HEK293 (cell line): ENCODE measurements around the gene BLTP3B.
"Not testable (repeated sequence)": the region's sequence is repeated elsewhere in the genome, so short reads cannot be mapped to it uniquely, and the experiment has no call there.

ENCODE experiments used
- CTCF ChIA-PET: fragments of 350-600 bp; formaldehyde crosslinking; extraction: SDS; loops from one replicate; lab custom pipeline; 2021; ENCODE audit warnings: antibody characterized with exemption; lab: Yijun Ruan, JAX
- POLR2A ChIA-PET: fragments of 300-600 bp; formaldehyde crosslinking; extraction: SDS; loops from one replicate; lab custom pipeline; 2020; ENCODE audit warnings: antibody characterized with exemption, inconsistent platforms; lab: Yijun Ruan, JAX
- H3K27ac ChIP-seq: fragments of 200-500 bp; sonication (Bioruptor generic); 2 replicates; pipeline ENCODE4 v1.5.1; 2014; ENCODE audit warnings: low read depth, low read length, control low read depth, inconsistent platforms; ENCODE audit errors: extremely low read depth
- H3K36me3 ChIP-seq, 2 experiments: fragments of 200-500 bp in 1 of 2; sonication (Bioruptor generic) in 1 of 2; 1 replicate in 1 of 2; 2 replicates in 1 of 2; pipeline ENCODE4 v1.5.1; 2014 to 2017; ENCODE audit warnings: inconsistent platforms in 2 of 2, low read length in 2 of 2; ENCODE audit not compliant: control insufficient read depth in 2 of 2, insufficient read depth in 1 of 2
- H3K4me1 ChIP-seq: fragments of 200-500 bp; sonication (Bioruptor generic); 2 replicates; pipeline ENCODE4 v1.5.1; 2014; ENCODE audit warnings: mild to moderate bottlenecking, low read length, inconsistent platforms; ENCODE audit not compliant: control insufficient read depth, insufficient read depth
- H3K4me3 ChIP-seq: 2 replicates; pipeline ENCODE4 v1.5.1; 2011; ENCODE audit warnings: low read depth, mild to moderate bottlenecking, control low read depth, low read length, moderate library complexity
- H3K9me3 ChIP-seq: fragments of 200-500 bp; sonication (Bioruptor generic); 2 replicates; pipeline ENCODE4 v1.5.1; 2014; ENCODE audit warnings: low read depth, low read length, inconsistent platforms; ENCODE audit not compliant: control insufficient read depth, insufficient read depth
- BCL11B ChIP-seq: fragments of 450-650 bp; formaldehyde crosslinking; IDR thresholded peaks from 2 replicates; pipeline ENCODE4 v1.5.1; 2016; ENCODE audit warnings: low read depth, missing biosample characterization, missing genetic modification characterization
- KLF9 ChIP-seq: fragments of 450-650 bp; formaldehyde crosslinking; IDR thresholded peaks from 2 replicates; pipeline ENCODE4 v1.5.1; 2016; ENCODE audit warnings: missing biosample characterization, missing genetic modification characterization, low read depth
- ZFP3 ChIP-seq: fragments of 450-650 bp; formaldehyde crosslinking; IDR thresholded peaks from 2 replicates; pipeline ENCODE4 v1.5.1; 2016; ENCODE audit warnings: low read depth, missing biosample characterization, missing genetic modification characterization
- ZFP69B ChIP-seq: fragments of 450-650 bp; formaldehyde crosslinking; IDR thresholded peaks from 2 replicates; pipeline ENCODE4 v1.5.1; 2016; ENCODE audit warnings: missing biosample characterization, missing genetic modification characterization
- ZNF174 ChIP-seq: fragments of 450-650 bp; formaldehyde crosslinking; IDR thresholded peaks from 2 replicates; pipeline ENCODE4 v1.5.0; 2017; ENCODE audit warnings: missing biosample characterization, mild to moderate bottlenecking, missing genetic modification characterization
- ZNF302 ChIP-seq: fragments of 450-650 bp; formaldehyde crosslinking; IDR thresholded peaks from 2 replicates; pipeline ENCODE4 v1.5.1; 2016; ENCODE audit warnings: missing biosample characterization, missing genetic modification characterization, low read depth
- ZNF335 ChIP-seq: fragments of 450-650 bp; formaldehyde crosslinking; conservative IDR thresholded peaks from 2 replicates; pipeline ENCODE4 v1.5.1; 2016; ENCODE audit warnings: missing biosample characterization, missing genetic modification characterization
- ZNF366 ChIP-seq: fragments of 450-650 bp; formaldehyde crosslinking; conservative IDR thresholded peaks from 2 replicates; pipeline ENCODE4 v1.5.1; 2016; ENCODE audit warnings: missing biosample characterization, missing genetic modification characterization
- TF ChIP-seq, protein P1 (sequence below): fragments of 450-650 bp; formaldehyde crosslinking; conservative IDR thresholded peaks from 2 replicates; pipeline ENCODE4 v1.5.1; 2016; ENCODE audit warnings: low read depth, missing biosample characterization, missing genetic modification characterization
- TF ChIP-seq, protein P2 (sequence below): IDR thresholded peaks from 2 replicates; pipeline ENCODE4 v1.6.1; 2011; ENCODE audit warnings: mild to moderate bottlenecking, low read depth, low read length, borderline replicate concordance
- TF ChIP-seq, protein P3 (sequence below): fragments of 450-650 bp; formaldehyde crosslinking; IDR thresholded peaks from 2 replicates; pipeline ENCODE4 v1.5.1; 2016; ENCODE audit warnings: missing biosample characterization, missing genetic modification characterization
- TF ChIP-seq, protein P4 (sequence below): fragments of 450-650 bp; formaldehyde crosslinking; IDR thresholded peaks from 2 replicates; pipeline ENCODE4 v1.5.1; 2016; ENCODE audit warnings: missing biosample characterization, missing genetic modification characterization

BLTP3B gene

DNA sequence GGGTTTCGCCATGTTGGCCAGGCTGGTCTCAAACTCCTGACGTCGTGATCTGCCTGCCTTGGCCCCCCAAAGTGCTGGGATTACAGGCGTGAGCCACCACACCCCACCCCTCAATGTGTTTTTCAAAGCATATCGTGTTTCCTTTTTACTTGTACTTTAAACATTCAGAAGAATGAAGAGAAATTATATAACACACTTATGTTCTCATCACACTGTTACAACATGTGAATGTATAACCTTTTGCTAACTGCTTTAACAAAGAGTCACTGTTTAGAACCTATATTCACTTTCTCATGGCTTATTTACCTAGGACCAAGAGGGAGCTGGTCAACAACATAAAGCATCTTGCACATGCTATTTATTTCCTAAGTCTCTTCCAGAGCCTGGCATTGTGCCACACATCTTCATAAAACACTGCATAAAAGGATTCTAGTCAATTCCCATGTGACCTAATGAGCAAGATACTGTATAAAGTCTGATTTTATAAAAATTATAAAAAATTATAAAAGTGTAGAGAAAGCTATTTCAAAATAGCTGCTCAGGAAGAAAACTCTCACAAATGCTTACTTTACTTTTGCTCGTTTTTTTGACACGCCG lies 42.0 kb upstream of the BLTP3B start (continued):
- TF ChIP-seq, protein P1, sequence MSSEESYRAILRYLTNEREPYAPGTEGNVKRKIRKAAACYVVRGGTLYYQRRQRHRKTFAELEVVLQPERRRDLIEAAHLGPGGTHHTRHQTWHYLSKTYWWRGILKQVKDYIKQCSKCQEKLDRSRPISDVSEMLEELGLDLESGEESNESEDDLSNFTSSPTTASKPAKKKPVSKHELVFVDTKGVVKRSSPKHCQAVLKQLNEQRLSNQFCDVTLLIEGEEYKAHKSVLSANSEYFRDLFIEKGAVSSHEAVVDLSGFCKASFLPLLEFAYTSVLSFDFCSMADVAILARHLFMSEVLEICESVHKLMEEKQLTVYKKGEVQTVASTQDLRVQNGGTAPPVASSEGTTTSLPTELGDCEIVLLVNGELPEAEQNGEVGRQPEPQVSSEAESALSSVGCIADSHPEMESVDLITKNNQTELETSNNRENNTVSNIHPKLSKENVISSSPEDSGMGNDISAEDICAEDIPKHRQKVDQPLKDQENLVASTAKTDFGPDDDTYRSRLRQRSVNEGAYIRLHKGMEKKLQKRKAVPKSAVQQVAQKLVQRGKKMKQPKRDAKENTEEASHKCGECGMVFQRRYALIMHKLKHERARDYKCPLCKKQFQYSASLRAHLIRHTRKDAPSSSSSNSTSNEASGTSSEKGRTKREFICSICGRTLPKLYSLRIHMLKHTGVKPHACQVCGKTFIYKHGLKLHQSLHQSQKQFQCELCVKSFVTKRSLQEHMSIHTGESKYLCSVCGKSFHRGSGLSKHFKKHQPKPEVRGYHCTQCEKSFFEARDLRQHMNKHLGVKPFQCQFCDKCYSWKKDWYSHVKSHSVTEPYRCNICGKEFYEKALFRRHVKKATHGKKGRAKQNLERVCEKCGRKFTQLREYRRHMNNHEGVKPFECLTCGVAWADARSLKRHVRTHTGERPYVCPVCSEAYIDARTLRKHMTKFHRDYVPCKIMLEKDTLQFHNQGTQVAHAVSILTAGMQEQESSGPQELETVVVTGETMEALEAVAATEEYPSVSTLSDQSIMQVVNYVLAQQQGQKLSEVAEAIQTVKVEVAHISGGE (tag by site-specific recombination), result no peak
- TF ChIP-seq ZNF302 (tag by site-specific recombination) (no peak), KLF9 (tag by site-specific recombination) (no peak), BCL11B (no peak), ZNF335 (no peak)
- TF ChIP-seq, protein P2, sequence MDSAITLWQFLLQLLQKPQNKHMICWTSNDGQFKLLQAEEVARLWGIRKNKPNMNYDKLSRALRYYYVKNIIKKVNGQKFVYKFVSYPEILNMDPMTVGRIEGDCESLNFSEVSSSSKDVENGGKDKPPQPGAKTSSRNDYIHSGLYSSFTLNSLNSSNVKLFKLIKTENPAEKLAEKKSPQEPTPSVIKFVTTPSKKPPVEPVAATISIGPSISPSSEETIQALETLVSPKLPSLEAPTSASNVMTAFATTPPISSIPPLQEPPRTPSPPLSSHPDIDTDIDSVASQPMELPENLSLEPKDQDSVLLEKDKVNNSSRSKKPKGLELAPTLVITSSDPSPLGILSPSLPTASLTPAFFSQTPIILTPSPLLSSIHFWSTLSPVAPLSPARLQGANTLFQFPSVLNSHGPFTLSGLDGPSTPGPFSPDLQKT, result no peak

DNA sequence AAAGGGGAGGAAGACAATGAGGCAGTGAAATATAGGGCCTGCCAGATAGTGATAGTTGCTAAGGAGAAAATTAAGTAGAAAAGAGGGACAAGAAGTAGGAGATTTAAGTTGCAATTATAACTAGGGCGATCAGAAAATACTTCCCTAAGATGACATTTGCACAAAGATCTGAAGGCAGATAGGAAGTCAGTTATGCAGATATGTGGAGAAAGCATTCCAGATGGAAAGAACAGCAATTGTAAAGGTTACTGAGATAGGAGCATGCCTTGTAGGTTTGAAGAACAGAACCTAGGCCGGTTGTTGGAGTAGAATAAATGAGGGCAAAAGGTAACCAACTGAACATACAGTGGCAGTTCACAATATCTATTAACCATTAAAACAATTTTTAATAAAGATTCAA lies 36.6 kb upstream of the BLTP3B start:
- Histone ChIP-seq H3K4me1 (no peaks in the 10 kb centered on the region), H3K27ac (no peak overlapping the region), H3K9me3 (no peaks in the 10 kb centered on the region), H3K36me3 (peaks cover 0 to 3% of the 10 kb centered on the region in 2 experiments; a peak in 1 of 3 replicates), H3K4me3 (no peak overlapping the region)
- CTCF ChIA-PET, result no interaction called here
- TF ChIP-seq ZFP3 (tag by site-specific recombination) (no peak), ZNF174 (tag by site-specific recombination) (no peak), KLF9 (tag by site-specific recombination) (no peak), ZFP69B (tag by site-specific recombination) (no peak), ZNF366 (tag by site-specific recombination) (no peak)
- TF ChIP-seq, protein P3, sequence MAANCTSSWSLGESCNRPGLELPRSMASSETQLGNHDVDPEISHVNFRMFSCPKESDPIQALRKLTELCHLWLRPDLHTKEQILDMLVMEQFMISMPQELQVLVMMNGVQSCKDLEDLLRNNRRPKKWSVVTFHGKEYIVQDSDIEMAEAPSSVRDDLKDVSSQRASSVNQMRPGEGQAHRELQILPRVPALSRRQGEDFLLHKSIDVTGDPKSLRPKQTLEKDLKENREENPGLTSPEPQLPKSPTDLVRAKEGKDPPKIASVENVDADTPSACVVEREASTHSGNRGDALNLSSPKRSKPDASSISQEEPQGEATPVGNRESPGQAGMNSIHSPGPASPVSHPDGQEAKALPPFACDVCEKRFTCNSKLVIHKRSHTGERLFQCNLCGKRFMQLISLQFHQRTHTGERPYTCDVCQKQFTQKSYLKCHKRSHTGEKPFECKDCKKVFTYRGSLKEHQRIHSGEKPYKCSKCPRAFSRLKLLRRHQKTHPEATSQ (tag by site-specific recombination), result no peak
- TF ChIP-seq, protein P4, sequence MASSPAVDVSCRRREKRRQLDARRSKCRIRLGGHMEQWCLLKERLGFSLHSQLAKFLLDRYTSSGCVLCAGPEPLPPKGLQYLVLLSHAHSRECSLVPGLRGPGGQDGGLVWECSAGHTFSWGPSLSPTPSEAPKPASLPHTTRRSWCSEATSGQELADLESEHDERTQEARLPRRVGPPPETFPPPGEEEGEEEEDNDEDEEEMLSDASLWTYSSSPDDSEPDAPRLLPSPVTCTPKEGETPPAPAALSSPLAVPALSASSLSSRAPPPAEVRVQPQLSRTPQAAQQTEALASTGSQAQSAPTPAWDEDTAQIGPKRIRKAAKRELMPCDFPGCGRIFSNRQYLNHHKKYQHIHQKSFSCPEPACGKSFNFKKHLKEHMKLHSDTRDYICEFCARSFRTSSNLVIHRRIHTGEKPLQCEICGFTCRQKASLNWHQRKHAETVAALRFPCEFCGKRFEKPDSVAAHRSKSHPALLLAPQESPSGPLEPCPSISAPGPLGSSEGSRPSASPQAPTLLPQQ, result no peak
- POLR2A ChIA-PET, result no interaction called here

DNA sequence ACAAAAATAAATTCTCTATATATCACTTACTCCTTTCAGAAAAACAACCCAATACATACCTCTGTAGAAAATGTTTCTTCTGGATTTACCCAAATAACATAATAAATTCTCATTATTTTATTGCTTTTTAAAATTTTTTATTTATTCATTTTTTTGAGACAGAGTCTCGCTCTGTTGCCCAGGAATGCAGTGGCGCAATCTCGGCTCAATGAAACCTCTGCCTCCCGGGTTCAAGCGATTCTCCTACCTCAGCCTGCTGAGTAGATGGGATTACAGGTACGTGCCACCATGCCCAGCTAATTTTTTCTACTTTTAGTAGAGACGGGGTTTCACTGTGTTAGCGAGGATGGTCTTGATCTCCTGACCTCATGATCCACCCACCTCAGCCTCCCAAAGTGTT lies 33.8 kb upstream of the BLTP3B start:
- CTCF ChIA-PET, result interaction anchor here (0.8 kb wide), 1 partner anchor 22 kb away, joined by 8 read pairs; no protein-coding TSS in a partner anchor
- H3K9me3 ChIP-seq, H3K4me3 ChIP-seq, H3K36me3 ChIP-seq, H3K27ac ChIP-seq, POLR2A ChIA-PET, H3K4me1 ChIP-seq: not testable (repeated sequence)
